Measurements from ENCODE around the gene PRPF6. TPM values are rescaled to one million over a fixed set of nuclear protein-coding genes. Genes with fewer than 3 reads are reported as not detected.

Gene PRPF6
- total RNA-seq, 6 donors from 2014 or later, result 60.5 to 113 (median 68.0) TPM

- Histone ChIP-seq H3K36me3 (peaks cover 0 to 17% (median 8%) of the 10 kb centered on the region in 4 donors), H3K4me3 (peak within 1 kb of the TSS; percentile 71 to 92 (median 80)), H3K27me3 (peaks cover 0 to 10% (median 4%) of the 10 kb centered on the region in 4 donors), H3K9me3 (no peaks in the 10 kb centered on the region), H3K4me1 (peaks cover 38 to 76% (median 47%) of the 10 kb centered on the region in 4 donors), H3K27ac (peak within 1 kb of the TSS; percentile 84 to 94 (median 90))
- no peak for TF ChIP-seq EP300 (IDR thresholded peaks at IDR 0.05)
- peak in 3 of 6 experiments; percentile 9 to 23 (median 12) for TF ChIP-seq CTCF (IDR thresholded peaks at IDR 0.05)
- peak in 1 of 4 donors; percentile 49 for TF ChIP-seq POLR2A (IDR thresholded peaks at IDR 0.05)
- TF ChIP-seq POLR2AphosphoS5 (IDR thresholded peaks at IDR 0.05), result peak; percentile 26 to 30
- WGBS, 2 donors, result 1% methylated on average over 49 of the region's 73 CpGs; no CpG with 5 or more reads in 1 of the 2 donors
- DNase-seq (peak; percentile 86 to 97), ATAC-seq (ENCODE audit: low FRiP score in 2 of 2) (peak; percentile 27 to 79)
These were observed 98.5 kb downstream of the PRPF6 start, which contains the start of gene RGS19 for GRCh38 chr20:64079273-64080012. RGS19 (minus strand) TSS chr20:64079518; CDS start chr20:64076886, 2,632 bp downstream.

GRCh38 chr20:64080013-64080812 is 99.3 kb downstream of the PRPF6 start, which contains the start of gene OPRL1:
OPRL1 (plus strand) TSS chr20:64080082; CDS start chr20:64092721, 12,639 bp downstream.
- Histone ChIP-seq H3K36me3 (peaks cover 0 to 9% (median 4%) of the 10 kb centered on the region in 4 donors), H3K4me3 (peak within 1 kb of the TSS; percentile 71 to 92 (median 80)), H3K27ac (peak within 1 kb of the TSS; percentile 84 to 94 (median 90)), H3K9me3 (no peaks in the 10 kb centered on the region), H3K27me3 (peaks cover 0 to 17% (median 7%) of the 10 kb centered on the region in 4 donors), H3K4me1 (peaks cover 38 to 81% (median 51%) of the 10 kb centered on the region in 4 donors)
- 0 to 13% methylated on average over 7 to 25 of the region's 62 CpGs for WGBS, 2 donors
- ATAC-seq (ENCODE audit: low FRiP score in 2 of 2) (peak in 1 of 2 donors; percentile 0), DNase-seq (peak; percentile 41 to 69)
- TF ChIP-seq POLR2AphosphoS5 (IDR thresholded peaks at IDR 0.05) (no peak), EP300 (IDR thresholded peaks at IDR 0.05) (peak in 1 of 4 donors; percentile 79)

GRCh38 chr20:64080813-64081623 is 100.1 kb downstream of the PRPF6 start:
- ATAC-seq (ENCODE audit: low FRiP score in 2 of 2) (no peak), DNase-seq (peak in 1 of 2 donors; percentile 82)
- Histone ChIP-seq H3K36me3 (peaks cover 0 to 4% (median 2%) of the 10 kb centered on the region in 4 donors), H3K9me3 (no peaks in the 10 kb centered on the region), H3K27me3 (peaks cover 0 to 19% (median 8%) of the 10 kb centered on the region in 4 donors), H3K4me3 (peak overlapping the region in 3 of 4 donors; percentile 71 to 92 (median 80)), H3K27ac (peak overlapping the region; percentile 84 to 94 (median 89)), H3K4me1 (peaks cover 38 to 81% (median 51%) of the 10 kb centered on the region in 4 donors)
- no peak for TF ChIP-seq POLR2AphosphoS5 (IDR thresholded peaks at IDR 0.05)
- no peak for TF ChIP-seq CTCF (IDR thresholded peaks at IDR 0.05)
- TF ChIP-seq EP300 (IDR thresholded peaks at IDR 0.05), result no peak
- no peak for TF ChIP-seq POLR2A (IDR thresholded peaks at IDR 0.05)
- 56 to 76% methylated on average over 9 to 17 of the region's 17 CpGs for WGBS, 2 donors

GRCh38 chr20:64081624-64081964 is 100.7 kb downstream of the PRPF6 start:
- TF ChIP-seq POLR2A (IDR thresholded peaks at IDR 0.05) (no peak), CTCF (IDR thresholded peaks at IDR 0.05) (no peak), POLR2AphosphoS5 (IDR thresholded peaks at IDR 0.05) (no peak), EP300 (IDR thresholded peaks at IDR 0.05) (no peak)
- 86% methylated on average over 4 to 6 of the region's 6 CpGs for WGBS, 2 donors
- peaks cover 0 to 19% (median 8%) of the 10 kb centered on the region in 4 donors for H3K27me3 ChIP-seq
- peaks cover 36 to 76% (median 51%) of the 10 kb centered on the region in 4 donors for H3K4me1 ChIP-seq
- H3K4me3 ChIP-seq, result no peak overlapping the region
- ATAC-seq (ENCODE audit: low FRiP score in 2 of 2) (no peak), DNase-seq (no peak)
- H3K27ac ChIP-seq, result peak overlapping the region in 3 of 4 donors; percentile 26 to 94 (median 87)
- no peaks in the 10 kb centered on the region for H3K9me3 ChIP-seq
- no peaks in the 10 kb centered on the region for H3K36me3 ChIP-seq

All from upper lobe of left lung (tissue), 6 donors.